ENCODE results near the gene RASAL2. TPM values are rescaled to one million over a fixed set of nuclear protein-coding genes. Genes with fewer than 3 reads are reported as not detected.

RASAL2 gene
- polyA plus RNA-seq, 1 experiment: 21.4 TPM

- Histone ChIP-seq H3K27ac (ENCODE audit: low read depth, low read length) (no peak overlapping the region), H3K9me3 (ENCODE audit: control insufficient read depth, insufficient read depth, low read length) (no peaks in the 10 kb centered on the region), H3K4me3 (ENCODE audit: low read depth, low read length) (no peak overlapping the region), H3K27me3 (ENCODE audit: control insufficient read depth, insufficient read depth, low read length) (no peaks in the 10 kb centered on the region)
- no peak for TF ChIP-seq CTCF (IDR thresholded peaks at IDR 0.05; ENCODE audit: low read depth, low read length)
- DNase-seq (ENCODE audit: low read depth, low spot score): peak; percentile 13
- ChIA-PET CTCF (interaction anchor here (5.7 kb wide), 1 partner anchor 102 kb away, joined by 22 read pairs; no protein-coding TSS in a partner anchor), POLR2A (interaction anchor here (0.6 kb wide), 1 partner anchor 46 kb away, joined by 5 read pairs; no protein-coding TSS in a partner anchor)
These were observed 40.2 kb downstream of the RASAL2 start for GRCh38 chr1:178134061-178134460.

GRCh38 chr1:178137238-178137637, 43.3 kb downstream of the RASAL2 start:
- ChIA-PET CTCF (interaction anchor here (1.1 to 5.7 kb wide), 4 partner anchors 44 to 174 kb away, joined by 3 to 22 read pairs (median 3); partner anchors contain the start of gene RASAL2), POLR2A (no interaction called here)
- no peak for DNase-seq (ENCODE audit: low read depth, low spot score)
- no peaks in the 10 kb centered on the region for H3K9me3 ChIP-seq (ENCODE audit: control insufficient read depth, insufficient read depth, low read length)
- no peak for TF ChIP-seq CTCF (IDR thresholded peaks at IDR 0.05; ENCODE audit: low read depth, low read length)
- no peak overlapping the region for H3K4me3 ChIP-seq (ENCODE audit: low read depth, low read length)
- no peaks in the 10 kb centered on the region for H3K27me3 ChIP-seq (ENCODE audit: control insufficient read depth, insufficient read depth, low read length)
- H3K27ac ChIP-seq (ENCODE audit: low read depth, low read length): no peak overlapping the region

GRCh38 chr1:178142806-178143205, 48.9 kb downstream of the RASAL2 start:
- ChIA-PET POLR2A (no interaction called here), CTCF (no interaction called here)
- TF ChIP-seq CTCF (IDR thresholded peaks at IDR 0.05; ENCODE audit: low read depth, low read length): no peak

GRCh38 chr1:178143730-178144690, 50.1 kb downstream of the RASAL2 start:
- H3K4me3 ChIP-seq (ENCODE audit: low read depth, low read length): no peak overlapping the region
- ChIA-PET CTCF (interaction anchor here (1.0 kb wide), 1 partner anchor 156 kb away, joined by 3 read pairs; no protein-coding TSS in a partner anchor), POLR2A (no interaction called here)
- no peak for TF ChIP-seq CTCF (IDR thresholded peaks at IDR 0.05; ENCODE audit: low read depth, low read length)
- no peak overlapping the region for H3K27ac ChIP-seq (ENCODE audit: low read depth, low read length)
- no peaks in the 10 kb centered on the region for H3K9me3 ChIP-seq (ENCODE audit: control insufficient read depth, insufficient read depth, low read length)
- no peaks in the 10 kb centered on the region for H3K27me3 ChIP-seq (ENCODE audit: control insufficient read depth, insufficient read depth, low read length)
- no peak for DNase-seq (ENCODE audit: low read depth, low spot score)

More at GRCh38 chr1:178142806-178143205, 48.9 kb downstream of the RASAL2 start:
- H3K4me3 ChIP-seq (ENCODE audit: low read depth, low read length): no peak overlapping the region
- H3K27ac ChIP-seq (ENCODE audit: low read depth, low read length): no peak overlapping the region
- DNase-seq (ENCODE audit: low read depth, low spot score): no peak
- H3K27me3 ChIP-seq (ENCODE audit: control insufficient read depth, insufficient read depth, low read length): no peaks in the 10 kb centered on the region
- H3K9me3 ChIP-seq (ENCODE audit: control insufficient read depth, insufficient read depth, low read length): no peaks in the 10 kb centered on the region

DNA sequence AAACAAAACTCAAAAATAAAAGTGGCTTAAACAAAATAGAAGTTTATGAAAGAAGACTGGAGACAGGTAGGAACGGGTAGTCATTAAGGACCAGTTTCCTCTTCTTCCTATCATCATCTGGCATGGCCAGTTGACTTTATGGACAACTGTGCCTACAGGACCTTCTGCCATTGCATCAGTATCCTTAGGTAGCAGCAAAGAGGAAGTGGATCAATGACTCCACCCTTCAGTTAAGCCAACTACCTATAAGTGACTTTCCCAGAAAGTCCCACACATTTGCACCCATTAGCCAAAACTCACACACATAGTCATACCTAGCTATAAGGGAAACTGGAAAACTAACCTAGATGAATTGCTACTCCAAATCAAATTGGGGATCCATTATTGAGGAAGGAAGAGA, 51.7 kb downstream of the RASAL2 start:
- no peak for DNase-seq (ENCODE audit: low read depth, low spot score)
- no peaks in the 10 kb centered on the region for H3K27me3 ChIP-seq (ENCODE audit: control insufficient read depth, insufficient read depth, low read length)
- no peak overlapping the region for H3K27ac ChIP-seq (ENCODE audit: low read depth, low read length)
- TF ChIP-seq CTCF (IDR thresholded peaks at IDR 0.05; ENCODE audit: low read depth, low read length): no peak
- CTCF ChIA-PET: no interaction called here
- no peaks in the 10 kb centered on the region for H3K9me3 ChIP-seq (ENCODE audit: control insufficient read depth, insufficient read depth, low read length)
- POLR2A ChIA-PET: interaction anchor here (0.6 kb wide), 1 partner anchor 100 kb away, joined by 3 read pairs; no protein-coding TSS in a partner anchor
- no peak overlapping the region for H3K4me3 ChIP-seq (ENCODE audit: low read depth, low read length)

All from AG04450 (cell line).